Measurements from ENCODE around the gene SLC27A4.

- TF ChIP-seq CTCF (conservative IDR thresholded peaks at IDR 0.05; ENCODE audit: low read length) (no peak), EZH2phosphoT487 (IDR thresholded peaks at IDR 0.05; ENCODE audit: borderline replicate concordance, low read depth, low read length) (no peak)
Measured at GRCh38 chr9:128342971-128343680, 2.8 kb downstream of the SLC27A4 start.
